ENCODE measurements around the gene ZNF530. TPM values are rescaled to one million over a fixed set of nuclear protein-coding genes. Genes with fewer than 3 reads are reported as not detected.

ZNF530 gene
- total RNA-seq, 1 experiment from 2014 or later: 3.8 TPM

DNA sequence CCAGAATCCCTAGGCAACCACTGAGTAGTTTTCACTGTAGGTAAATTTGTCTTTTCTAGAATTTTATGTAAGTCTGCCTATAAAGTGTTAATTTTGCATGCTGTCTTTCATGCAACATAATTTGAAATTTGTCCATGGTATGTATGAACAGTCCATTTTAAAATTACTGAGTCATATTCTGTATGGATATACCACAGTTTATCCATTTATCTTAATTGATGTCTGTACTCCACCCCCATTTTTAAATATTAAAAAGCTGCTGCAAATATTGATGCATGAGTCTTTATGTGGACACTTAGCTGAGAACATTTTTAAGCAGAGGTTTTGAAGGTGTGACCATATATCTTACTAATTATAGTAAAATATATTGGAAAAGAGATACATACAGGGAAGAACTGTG is 23.4 kb downstream of the ZNF530 start:
- no peaks in the 10 kb centered on the region for H3K9me2 ChIP-seq (ENCODE audit: insufficient read depth)
- TF ChIP-seq POLR2A (IDR thresholded peaks at IDR 0.05; ENCODE audit: borderline replicate concordance, extremely low read depth, insufficient read depth, insufficient read length) (no peak), EGR1 (IDR thresholded peaks at IDR 0.05; ENCODE audit: low read depth) (no peak), CEBPB (IDR thresholded peaks at IDR 0.05; ENCODE audit: low read depth) (no peak), SP1 (IDR thresholded peaks at IDR 0.05; ENCODE audit: low read depth) (no peak), CBX3 (IDR thresholded peaks at IDR 0.05; ENCODE audit: low read depth) (no peak), ZNF274 (IDR thresholded peaks at IDR 0.05; ENCODE audit: low read depth, low read length) (no peak), JUND (IDR thresholded peaks at IDR 0.05) (no peak), ZFX (IDR thresholded peaks at IDR 0.05) (no peak), POLR2AphosphoS5 (IDR thresholded peaks at IDR 0.05; ENCODE audit: low read depth, low read length) (no peak), SIN3A (IDR thresholded peaks at IDR 0.05; ENCODE audit: low read depth) (no peak), FOSL1 (IDR thresholded peaks at IDR 0.05; ENCODE audit: low read depth) (no peak), ELF1 (IDR thresholded peaks at IDR 0.05; ENCODE audit: borderline replicate concordance, low read depth) (no peak), EZH2phosphoT487 (IDR thresholded peaks at IDR 0.05; ENCODE audit: borderline replicate concordance) (no peak), RAD21 (IDR thresholded peaks at IDR 0.05; ENCODE audit: low read depth) (no peak), YY1 (IDR thresholded peaks at IDR 0.05; ENCODE audit: extremely low read depth, insufficient replicate concordance, low read depth, low read length) (no peak)
- TF ChIP-seq, protein P1, sequence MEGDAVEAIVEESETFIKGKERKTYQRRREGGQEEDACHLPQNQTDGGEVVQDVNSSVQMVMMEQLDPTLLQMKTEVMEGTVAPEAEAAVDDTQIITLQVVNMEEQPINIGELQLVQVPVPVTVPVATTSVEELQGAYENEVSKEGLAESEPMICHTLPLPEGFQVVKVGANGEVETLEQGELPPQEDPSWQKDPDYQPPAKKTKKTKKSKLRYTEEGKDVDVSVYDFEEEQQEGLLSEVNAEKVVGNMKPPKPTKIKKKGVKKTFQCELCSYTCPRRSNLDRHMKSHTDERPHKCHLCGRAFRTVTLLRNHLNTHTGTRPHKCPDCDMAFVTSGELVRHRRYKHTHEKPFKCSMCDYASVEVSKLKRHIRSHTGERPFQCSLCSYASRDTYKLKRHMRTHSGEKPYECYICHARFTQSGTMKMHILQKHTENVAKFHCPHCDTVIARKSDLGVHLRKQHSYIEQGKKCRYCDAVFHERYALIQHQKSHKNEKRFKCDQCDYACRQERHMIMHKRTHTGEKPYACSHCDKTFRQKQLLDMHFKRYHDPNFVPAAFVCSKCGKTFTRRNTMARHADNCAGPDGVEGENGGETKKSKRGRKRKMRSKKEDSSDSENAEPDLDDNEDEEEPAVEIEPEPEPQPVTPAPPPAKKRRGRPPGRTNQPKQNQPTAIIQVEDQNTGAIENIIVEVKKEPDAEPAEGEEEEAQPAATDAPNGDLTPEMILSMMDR (IDR thresholded peaks at IDR 0.05 in 2 of 3, conservative IDR thresholded peaks at IDR 0.05 in 1 of 3; ENCODE audit: borderline replicate concordance in 1 of 3, insufficient read depth in 1 of 3, low read depth in 2 of 3, low read length in 2 of 3): no peak
- TF ChIP-seq, protein P2, sequence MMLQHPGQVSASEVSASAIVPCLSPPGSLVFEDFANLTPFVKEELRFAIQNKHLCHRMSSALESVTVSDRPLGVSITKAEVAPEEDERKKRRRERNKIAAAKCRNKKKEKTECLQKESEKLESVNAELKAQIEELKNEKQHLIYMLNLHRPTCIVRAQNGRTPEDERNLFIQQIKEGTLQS (IDR thresholded peaks at IDR 0.05): no peak
- TF ChIP-seq, protein P3, sequence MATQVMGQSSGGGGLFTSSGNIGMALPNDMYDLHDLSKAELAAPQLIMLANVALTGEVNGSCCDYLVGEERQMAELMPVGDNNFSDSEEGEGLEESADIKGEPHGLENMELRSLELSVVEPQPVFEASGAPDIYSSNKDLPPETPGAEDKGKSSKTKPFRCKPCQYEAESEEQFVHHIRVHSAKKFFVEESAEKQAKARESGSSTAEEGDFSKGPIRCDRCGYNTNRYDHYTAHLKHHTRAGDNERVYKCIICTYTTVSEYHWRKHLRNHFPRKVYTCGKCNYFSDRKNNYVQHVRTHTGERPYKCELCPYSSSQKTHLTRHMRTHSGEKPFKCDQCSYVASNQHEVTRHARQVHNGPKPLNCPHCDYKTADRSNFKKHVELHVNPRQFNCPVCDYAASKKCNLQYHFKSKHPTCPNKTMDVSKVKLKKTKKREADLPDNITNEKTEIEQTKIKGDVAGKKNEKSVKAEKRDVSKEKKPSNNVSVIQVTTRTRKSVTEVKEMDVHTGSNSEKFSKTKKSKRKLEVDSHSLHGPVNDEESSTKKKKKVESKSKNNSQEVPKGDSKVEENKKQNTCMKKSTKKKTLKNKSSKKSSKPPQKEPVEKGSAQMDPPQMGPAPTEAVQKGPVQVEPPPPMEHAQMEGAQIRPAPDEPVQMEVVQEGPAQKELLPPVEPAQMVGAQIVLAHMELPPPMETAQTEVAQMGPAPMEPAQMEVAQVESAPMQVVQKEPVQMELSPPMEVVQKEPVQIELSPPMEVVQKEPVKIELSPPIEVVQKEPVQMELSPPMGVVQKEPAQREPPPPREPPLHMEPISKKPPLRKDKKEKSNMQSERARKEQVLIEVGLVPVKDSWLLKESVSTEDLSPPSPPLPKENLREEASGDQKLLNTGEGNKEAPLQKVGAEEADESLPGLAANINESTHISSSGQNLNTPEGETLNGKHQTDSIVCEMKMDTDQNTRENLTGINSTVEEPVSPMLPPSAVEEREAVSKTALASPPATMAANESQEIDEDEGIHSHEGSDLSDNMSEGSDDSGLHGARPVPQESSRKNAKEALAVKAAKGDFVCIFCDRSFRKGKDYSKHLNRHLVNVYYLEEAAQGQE (IDR thresholded peaks at IDR 0.05; ENCODE audit: low read depth): no peak
- TF ChIP-seq, protein P4, sequence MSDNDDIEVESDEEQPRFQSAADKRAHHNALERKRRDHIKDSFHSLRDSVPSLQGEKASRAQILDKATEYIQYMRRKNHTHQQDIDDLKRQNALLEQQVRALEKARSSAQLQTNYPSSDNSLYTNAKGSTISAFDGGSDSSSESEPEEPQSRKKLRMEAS (IDR thresholded peaks at IDR 0.05): no peak
- TF ChIP-seq, protein P5, sequence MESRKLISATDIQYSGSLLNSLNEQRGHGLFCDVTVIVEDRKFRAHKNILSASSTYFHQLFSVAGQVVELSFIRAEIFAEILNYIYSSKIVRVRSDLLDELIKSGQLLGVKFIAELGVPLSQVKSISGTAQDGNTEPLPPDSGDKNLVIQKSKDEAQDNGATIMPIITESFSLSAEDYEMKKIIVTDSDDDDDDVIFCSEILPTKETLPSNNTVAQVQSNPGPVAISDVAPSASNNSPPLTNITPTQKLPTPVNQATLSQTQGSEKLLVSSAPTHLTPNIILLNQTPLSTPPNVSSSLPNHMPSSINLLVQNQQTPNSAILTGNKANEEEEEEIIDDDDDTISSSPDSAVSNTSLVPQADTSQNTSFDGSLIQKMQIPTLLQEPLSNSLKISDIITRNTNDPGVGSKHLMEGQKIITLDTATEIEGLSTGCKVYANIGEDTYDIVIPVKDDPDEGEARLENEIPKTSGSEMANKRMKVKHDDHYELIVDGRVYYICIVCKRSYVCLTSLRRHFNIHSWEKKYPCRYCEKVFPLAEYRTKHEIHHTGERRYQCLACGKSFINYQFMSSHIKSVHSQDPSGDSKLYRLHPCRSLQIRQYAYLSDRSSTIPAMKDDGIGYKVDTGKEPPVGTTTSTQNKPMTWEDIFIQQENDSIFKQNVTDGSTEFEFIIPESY (IDR thresholded peaks at IDR 0.05; ENCODE audit: extremely low read depth, insufficient replicate concordance, low read length): no peak
- no peak overlapping the region for H3K9ac ChIP-seq (ENCODE audit: low read length)
- no peaks in the 10 kb centered on the region; the same call in 1 of the 2 replicates for H3K79me2 ChIP-seq (ENCODE audit: insufficient read depth, low read length)
- H3K36me3 ChIP-seq (ENCODE audit: control insufficient read depth in 1 of 2, insufficient read depth in 2 of 2, low read length in 2 of 2): peaks cover 14 to 38% of the 10 kb centered on the region in 2 experiments
- intact Hi-C loops (cut with micrococcal nuclease): no loop called here
- ATAC-seq (no peak), DNase-seq (ENCODE audit: low read depth, low spot score) (no peak)
- H3K4me2 ChIP-seq (ENCODE audit: low read length): no peak overlapping the region
- H3K27me3 ChIP-seq (ENCODE audit: insufficient read depth, low read length): no peaks in the 10 kb centered on the region
- H3K4me3 ChIP-seq (replicated peaks in 1 of 2; ENCODE audit: low read depth in 1 of 2, low read length in 2 of 2): no peak overlapping the region
- no peaks in the 10 kb centered on the region for H3K4me1 ChIP-seq (ENCODE audit: control insufficient read depth in 1 of 2, insufficient read depth in 2 of 2, low read length in 2 of 2)
- ChIA-PET RAD21 (ENCODE audit: low non-redundant PET in 1 of 2, low total read pairs in 2 of 2, uncharacterized antibody in 2 of 2, unreplicated experiment in 2 of 2) (no interaction called here), CTCF (no interaction called here), POLR2A (no interaction called here)
- no peak overlapping the region for H2AFZ ChIP-seq (ENCODE audit: low read depth, low read length, poor library complexity, severe bottlenecking)
- BruUV-seq (replicated peaks): no TSS peak
- no peak overlapping the region for H3K27ac ChIP-seq (ENCODE audit: low read depth, low read length)
- H4K20me1 ChIP-seq (ENCODE audit: insufficient read depth): no peaks in the 10 kb centered on the region
- H3K9me3 ChIP-seq (ENCODE audit: control insufficient read depth in 1 of 2, insufficient read depth in 1 of 2, low read depth in 1 of 2, low read length in 2 of 2): peaks cover 44 to 55% of the 10 kb centered on the region in 2 experiments; a peak in 3 of 4 replicates

Measured in HCT116 (cell line).